Activated effector memory CD4-positive, alpha-beta T cell treated with Interleukin-2 at 50 U/mL for 16 hours (primary cell): ENCODE data around the gene TELO2.

Experiments used
- DNase-seq: peaks from one replicate; pipeline ENCODE4 v3.0.0-alpha.2; 2020

The TELO2 gene

DNA sequence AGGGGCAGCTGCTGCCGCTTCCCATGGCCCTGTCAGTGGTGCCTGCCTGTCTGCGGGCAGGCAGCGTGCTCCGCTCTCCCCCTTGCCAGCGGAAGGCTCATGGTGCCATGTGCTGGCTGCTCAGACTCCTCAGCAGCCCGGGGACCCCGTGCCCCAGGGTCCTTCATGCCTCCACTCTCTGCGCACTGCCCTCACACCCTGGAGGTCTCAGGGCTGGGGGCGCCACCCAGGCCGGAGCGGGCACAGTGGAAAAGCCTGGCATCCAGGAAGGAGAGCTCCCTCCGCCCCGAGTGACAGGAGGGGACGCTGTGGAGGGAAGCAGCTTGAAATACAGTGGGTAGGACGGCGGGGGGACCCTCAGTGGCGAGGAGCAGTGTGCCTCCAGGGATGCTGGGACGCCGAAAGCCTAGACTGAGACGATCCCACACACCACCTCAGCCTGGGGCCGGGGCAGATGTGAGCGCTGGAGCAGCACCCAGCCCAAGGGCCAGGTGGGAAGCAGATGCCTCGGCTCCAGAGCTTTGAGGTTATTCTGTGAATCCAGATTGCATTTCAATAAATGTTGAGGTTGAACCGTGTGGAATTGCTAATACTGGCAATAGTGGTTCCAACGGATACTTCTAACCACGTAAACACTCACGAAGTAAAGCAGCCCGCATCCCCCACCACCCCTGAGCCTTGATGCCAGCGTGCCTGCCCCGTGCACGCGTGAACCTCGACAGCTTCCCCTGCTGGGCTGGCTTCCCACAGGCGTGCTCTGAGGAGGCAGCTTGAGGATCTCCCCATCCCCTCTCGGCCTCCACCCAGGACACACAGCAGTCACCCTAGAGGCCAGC lies 46.8 kb downstream of the TELO2 start:
- no peak for DNase-seq

DNA sequence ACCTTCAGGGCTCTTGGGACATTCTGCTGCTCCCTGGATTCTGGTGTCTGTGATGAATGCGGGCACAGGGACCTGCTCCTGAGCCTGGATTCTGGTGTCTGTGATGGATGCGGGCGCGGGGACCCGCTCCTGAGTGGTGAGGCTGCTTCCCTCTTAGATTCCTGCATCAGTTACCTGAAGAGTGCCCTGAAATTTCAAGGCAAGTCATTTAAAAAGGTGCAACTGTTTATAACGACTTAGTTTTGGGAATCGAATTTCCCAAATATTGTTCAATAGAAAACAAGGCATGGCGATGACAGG lies 47.3 kb downstream of the TELO2 start:
- DNase-seq, result no peak

DNA sequence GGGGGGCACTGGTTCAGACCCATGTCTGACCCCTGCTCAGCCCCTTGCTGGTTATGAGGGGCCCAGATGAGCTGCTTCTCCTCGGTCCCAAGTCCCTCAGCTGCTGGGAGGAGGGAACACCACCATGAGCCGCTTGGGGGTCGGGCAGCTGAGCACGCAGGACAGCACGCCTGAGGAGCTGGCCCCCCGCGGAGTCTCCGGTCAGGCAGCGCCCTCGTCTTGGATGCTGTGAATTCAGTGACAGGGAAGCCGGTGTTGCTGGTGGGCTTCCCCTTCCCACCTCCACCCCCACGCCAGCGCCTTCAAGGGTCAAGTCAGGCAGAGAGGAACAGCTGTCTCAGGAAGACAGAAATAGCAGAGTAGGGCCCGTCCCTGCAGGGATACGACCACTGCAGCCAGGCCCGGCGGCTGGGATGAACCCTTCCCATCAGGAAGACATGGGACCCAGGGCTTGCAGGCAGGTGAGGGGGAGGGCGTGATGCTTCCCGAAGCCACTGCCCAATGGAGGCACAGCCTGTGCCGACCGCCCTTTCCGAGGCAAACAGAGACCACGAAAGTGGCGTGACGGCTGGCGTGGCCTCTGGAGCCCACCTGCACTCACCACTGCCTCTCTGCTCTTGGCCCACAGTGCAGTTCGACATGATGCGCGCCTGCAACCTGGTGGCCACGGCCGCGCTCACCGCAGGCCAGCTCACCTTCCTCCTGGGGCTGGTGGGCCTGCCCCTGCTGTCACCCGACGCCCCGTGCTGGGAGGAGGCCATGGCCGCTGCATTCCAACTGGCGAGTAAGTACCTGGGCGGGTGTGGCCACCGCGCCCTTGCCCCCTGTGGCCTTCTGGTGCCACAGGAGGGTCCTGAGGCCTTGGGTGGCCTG lies 48.4 kb downstream of the TELO2 start:
- DNase-seq, result no peak

DNA sequence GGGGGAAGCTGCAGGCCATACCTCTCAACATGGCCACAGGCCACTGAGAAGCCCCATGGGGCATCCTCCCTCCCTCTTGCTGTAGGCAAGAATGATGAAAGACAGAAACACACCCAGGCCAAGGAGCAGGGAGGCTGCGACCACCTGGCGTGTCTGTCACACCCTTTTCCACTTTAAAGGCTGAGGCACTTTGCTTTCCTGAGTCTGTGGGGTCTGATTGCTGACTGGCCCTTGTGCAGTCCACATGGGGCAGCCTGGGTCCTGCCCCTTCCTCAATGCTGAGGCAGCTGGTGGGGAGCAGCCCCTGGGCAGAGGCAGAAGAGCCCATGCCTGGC lies 49.0 kb downstream of the TELO2 start:
- DNase-seq, result no peak

DNA sequence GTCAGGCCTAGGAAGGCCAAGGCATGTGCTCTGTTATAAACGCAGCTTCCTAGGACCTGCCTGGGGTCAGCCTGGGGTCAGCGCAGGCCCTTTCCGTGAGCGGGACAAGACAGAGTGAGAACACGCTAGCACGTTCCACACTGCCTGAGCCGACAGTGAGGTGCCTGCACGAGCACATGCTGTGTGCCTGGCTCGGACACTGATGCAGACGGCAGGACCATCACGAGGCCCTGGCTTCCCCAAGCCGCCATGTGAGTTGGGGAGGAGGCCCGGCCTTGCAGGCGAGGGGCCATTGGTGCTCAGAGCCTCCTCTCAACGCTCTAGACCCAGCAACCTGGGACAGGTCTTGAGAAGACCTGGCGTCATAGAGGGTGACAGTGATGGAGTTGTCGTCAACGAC lies 49.4 kb downstream of the TELO2 start:
- DNase-seq, result no peak

DNA sequence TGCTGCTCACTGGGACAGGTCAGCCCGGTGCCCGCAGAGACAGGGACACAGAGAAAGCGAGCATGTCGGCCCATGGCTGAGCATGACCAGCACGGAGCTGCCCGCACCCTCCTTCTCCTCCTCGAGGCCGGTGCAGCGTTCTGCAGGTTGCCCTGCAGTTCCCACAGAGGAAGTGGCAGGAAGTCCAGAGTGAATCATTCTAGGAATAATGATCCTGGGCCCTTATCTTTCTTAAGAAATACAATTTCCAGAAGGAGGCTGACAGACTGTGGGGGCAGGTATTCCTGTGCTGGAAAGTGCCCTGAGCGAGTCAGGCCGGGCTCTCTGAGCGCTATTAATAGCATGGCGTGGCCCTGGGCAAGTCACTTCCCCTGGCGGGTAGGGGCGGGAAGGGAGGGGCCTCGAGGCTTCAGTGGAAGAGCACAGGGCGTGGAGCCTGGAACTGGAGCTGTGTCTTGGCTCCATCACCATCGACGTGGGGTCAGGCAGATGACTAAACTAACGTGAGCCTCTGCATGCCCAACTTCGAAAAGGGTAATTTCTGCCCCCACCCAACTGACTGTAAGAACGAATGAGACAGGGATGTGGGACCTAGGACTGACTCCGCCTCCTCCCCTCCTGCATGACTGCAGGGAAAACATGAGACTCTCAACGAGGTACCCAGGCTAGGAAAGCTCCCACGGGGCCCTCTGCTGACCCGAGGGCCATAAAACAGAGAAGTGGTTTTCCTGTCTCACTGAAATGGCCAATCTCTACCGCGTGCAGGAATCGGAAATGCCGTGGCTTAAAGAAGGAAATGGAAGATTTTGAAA lies 50.1 kb downstream of the TELO2 start:
- peak; percentile 20 for DNase-seq

DNA sequence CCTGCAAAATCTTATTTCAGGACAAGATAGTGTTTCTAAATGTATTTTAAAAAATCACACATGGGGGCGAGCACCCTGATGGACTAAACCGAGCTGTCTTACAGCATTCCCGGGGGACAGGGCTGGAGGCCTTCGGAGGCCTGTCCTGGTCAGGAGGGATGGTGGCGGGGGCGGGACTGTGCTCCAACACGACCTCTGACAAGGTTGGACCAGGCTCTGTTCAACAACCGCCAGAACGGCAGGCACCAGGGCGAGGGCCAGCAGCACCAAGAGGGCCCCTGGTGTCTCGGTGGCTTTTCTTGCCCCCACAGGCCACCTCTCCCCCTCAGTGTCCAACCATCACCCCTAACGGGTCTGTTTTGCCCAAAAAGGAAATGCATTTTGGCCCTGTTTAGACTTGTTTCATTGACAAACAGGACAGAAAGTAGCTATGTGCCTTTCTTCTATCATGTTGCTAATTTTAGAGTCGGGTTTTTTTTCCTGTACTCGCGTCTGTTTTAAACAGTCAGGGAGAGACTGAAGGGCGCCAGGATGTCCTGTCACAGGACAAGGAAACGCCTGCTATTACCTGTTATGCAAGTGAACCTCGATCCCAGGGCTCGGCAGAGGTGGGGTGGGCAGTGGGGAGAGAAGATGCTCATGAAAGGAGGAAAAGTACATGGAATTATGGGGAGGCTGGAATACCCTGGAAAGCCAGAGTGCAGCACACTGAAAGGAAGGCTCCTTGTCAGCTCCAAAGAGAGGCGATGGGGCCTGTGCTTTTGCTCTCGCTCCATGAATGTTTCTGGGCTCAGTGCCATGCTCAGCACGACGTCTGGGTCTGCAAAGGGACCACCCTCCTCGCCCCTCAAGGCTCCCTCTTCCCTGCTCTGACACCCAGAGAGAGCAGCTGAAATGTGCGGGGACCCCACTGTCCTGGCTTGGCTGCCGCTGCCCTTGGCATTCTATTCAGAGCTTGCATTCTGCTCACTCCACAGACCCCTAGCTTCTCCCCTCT lies 52.2 kb downstream of the TELO2 start:
- no peak for DNase-seq

DNA sequence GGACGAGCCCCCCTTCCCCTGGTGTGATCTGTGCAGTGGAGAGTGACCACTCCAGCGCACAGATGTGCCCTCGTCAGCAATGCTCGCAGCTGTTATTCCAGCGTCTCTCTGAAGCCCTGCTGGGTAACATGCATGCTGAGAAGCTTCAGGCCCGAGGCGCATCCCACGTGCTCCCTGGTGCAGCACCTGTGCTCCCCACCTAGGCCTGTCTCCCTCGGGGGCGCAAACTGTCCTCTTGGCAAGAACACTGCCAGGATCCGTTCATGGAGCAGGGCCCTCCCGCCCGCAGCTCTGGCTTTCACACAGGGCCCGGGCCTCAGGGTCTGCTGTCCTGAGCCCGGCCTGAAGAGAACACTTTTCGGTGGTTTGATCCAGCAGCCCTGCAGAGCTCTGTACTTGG lies 53.3 kb downstream of the TELO2 start:
- DNase-seq, result no peak

DNA sequence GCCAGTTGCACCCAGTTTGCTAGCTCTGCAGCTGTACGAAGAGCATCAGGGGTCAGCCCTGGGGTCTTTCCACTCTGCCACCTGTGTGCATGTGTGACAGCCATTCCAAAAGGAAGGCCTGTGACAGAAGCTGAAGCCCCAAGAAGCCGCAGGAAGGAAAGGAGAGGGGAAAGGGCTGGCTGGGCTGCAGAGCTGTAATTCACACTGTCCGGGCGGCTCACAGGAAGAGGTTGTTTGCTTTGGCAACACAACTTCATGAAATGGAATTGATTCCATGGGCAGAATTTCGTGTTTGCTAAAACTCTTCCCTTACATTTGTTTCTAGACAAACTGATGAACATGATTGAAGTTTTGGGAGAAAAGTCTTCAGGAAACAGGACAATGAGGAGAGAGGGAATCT lies 55.1 kb downstream of the TELO2 start:
- no peak for DNase-seq

DNA sequence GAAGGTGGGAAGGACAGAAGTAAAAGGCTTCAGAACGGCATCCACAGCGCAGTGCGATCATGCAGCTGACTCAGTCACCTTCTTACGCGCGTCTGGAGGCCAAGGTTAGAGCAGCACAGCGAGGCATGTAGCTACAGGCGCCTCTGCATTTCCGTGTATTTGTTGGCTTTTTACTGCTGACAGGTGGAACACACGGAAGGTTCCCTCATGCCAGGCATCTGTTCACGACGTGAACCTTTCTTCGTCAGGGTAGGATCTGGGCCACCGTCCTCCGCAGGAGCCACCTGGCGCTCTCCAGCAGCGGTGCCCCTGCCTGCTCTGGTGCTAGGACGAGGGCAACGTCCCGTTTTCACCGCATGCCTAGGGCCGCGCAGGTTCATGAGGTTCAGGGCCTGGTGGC lies 55.6 kb downstream of the TELO2 start:
- DNase-seq, result no peak

DNA sequence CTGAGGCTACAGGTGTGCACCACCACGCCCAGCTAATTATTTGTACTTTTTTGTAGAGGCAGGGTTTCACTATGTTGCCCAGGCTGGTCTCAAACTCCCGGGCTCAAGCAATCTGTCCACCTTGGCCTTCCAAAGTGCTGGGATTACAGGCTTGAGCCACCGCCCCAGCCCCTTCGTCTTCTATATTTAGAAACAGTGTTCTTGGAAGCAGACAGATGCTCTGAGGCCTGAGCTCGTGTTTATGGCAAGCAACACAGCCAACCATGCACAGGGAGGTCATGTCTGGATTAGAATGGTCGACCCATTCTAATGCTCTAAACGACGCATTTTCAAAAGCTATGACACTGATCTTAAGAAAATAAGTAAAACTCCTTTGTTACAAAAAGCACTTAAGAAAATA lies 56.9 kb downstream of the TELO2 start:
- DNase-seq, result no peak

DNA sequence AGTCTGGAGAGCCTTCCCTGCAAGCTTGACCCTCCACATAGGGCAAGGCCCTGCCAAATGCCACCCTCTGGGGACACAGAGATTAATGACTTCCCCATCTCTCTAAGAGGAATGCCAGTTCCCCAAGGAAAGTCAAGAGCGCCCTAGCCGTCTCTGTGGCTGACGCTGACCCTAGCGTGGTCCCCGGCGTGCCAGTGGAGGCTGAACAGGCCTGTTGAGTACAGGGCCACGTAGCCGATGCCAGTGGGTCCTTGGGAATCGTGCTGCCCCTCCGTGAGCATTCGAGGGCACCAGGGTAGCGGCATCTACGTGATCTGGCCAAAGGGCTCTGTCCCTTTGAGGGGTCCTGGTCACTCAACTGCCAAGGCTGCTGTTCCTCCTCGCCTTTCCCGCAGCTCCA lies 57.5 kb downstream of the TELO2 start:
- no peak for DNase-seq

DNA sequence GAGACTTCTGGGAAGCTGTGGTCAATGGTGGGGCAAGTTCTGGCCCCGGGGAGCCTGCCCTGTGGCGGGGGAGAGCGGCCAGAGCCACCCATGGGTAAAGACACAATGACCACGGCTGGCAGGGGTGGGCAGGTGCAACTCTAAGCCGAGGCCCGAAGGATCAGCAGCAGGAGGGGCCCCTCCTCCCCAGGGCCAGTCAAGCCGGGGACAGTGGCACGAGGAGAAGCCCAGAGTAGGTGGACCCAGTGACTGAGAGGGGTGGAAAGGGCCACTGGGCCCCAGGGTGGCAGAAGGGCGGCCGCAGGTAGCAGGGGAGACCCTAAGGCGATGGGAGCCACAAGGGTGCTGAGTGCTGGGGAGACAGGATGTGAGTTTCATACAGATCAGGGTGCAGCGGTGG lies 58.0 kb downstream of the TELO2 start:
- DNase-seq, result no peak

DNA sequence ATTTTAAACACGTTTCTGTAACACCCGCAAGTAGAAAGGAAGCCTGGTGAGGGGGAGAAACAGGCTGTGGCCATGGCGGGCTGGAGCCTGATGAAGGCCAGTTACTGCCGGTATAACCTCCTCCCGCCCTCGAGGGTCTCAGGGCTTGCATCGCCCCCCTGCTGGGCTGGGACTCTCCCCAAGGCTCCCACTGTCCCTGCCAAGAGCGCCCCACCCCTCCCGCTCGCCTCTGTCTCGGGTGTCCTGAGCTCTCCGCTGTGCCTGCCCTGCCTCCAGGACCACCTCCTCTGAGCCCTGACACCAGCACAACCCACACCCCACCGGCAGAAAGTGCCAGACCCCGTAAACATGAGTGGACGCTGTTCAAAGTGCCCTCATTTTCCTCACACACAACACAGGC lies 59.0 kb downstream of the TELO2 start:
- no peak for DNase-seq

DNA sequence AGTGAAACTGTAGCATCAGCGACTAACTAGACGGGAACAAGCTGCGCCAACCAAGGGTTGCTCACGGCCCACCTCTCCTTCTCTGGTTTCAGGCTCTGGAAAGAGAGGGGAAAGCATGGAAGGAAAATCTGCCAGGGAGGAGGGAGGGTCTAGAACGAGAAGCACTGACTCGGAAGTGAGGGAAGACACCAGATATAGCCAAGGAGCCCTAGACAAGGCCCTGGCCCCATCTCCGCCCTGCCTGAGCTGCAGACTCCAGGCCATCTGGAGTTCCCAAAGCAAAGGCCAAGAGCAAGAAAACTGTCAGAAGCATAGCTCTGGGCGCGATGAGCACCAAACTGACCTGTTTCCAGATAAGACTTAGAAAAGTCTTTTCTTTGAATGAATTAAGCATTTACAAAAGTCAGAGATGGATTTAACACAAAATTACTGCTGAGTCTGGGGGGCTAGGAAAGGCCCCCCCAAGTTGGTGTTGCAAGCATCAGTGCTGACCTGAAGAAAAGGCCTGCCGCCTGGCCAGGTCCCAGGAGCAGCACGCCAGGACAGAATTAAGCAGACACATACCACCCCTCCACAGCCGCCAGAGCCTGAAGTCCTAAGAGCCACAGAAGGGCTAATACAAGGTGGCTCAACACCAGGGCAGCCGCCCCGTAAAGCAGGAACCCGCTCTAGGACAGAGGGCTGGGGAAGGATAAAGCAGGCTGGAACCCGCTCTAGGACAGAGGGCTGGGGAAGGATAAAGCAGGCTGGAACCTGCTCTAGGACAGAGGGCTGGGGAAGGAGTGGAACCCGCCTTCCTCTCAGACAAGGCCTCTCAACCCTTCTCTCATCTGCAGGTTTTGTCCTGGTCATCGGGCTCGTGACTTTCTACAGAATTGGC lies 61.0 kb downstream of the TELO2 start:
- no peak for DNase-seq

DNA sequence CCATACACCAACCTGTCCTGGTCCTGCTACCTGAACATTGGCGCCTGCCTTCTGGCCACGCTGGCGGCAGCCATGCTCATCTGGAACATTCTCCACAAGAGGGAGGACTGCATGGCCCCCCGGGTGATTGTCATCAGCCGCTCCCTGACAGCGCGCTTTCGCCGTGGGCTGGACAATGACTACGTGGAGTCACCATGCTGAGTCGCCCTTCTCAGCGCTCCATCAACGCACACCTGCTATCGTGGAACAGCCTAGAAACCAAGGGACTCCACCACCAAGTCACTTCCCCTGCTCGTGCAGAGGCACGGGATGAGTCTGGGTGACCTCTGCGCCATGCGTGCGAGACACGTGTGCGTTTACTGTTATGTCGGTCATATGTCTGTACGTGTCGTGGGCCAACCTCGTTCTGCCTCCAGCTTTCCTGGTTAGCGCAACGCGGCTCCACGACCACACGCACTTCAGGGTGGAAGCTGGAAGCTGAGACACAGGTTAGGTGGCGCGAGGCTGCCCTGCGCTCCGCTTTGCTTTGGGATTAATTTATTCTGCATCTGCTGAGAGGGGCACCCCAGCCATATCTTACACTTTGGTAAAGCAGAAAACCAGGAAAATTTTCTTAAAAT lies 61.8 kb downstream of the TELO2 start:
- DNase-seq, result no peak

DNA sequence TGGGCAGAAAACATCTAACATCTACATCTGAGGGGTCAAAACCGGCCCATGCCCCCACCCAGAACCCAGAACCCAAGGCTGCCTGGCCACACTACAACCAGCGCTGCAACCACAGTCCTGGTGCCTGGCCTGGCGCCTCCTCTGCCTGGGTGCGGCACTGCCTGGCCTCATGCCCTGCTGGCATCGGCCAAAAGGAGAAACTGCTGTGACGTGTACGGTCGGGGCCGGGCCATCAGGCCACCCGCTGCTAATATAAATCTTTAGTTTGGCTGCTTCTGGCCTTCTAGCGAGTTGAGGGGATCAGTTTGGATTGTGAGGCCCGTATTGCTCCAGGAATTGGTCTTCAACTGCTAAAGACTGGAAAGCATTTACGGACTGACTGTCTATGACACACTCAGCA lies 63.1 kb downstream of the TELO2 start:
- DNase-seq, result no peak

DNA sequence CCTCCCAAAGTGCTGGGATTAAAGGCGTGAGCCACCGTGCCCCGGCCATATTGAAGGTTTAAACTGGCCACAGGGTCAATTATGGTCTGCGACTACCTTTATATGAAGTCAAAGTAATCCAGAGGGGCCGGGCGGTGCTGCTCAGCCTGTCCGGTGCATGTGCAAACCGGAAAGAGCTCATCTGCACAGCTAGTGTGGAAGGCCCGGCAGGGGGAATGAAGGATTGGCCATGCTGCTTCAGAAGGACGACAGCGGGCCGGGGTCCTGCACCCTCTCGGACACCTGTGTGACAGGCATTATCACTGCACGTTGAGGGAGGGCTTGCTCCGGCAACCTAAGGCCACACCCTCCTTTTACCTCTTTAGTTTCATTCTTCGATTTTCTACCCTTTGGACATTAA lies 63.9 kb downstream of the TELO2 start:
- DNase-seq, result no peak

DNA sequence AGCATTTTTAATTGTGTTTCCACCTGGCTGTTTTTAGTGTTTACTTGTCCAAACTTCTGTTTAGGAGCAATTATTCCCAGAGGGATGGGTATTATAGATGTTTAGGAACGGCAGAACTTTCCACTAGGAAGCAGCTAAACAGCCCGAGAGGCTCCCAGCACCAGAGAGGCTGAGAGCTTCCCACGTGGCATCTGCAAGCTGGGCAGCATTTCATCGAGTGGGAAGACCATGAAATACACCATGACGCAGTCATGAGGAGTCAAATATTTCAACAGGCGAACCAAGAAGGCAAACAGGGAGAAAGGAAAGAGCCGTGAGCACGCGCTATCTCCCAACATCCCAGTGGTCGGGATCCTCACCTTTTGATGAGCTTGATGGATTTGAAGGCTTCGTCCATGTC lies 64.4 kb downstream of the TELO2 start:
- no peak for DNase-seq

DNA sequence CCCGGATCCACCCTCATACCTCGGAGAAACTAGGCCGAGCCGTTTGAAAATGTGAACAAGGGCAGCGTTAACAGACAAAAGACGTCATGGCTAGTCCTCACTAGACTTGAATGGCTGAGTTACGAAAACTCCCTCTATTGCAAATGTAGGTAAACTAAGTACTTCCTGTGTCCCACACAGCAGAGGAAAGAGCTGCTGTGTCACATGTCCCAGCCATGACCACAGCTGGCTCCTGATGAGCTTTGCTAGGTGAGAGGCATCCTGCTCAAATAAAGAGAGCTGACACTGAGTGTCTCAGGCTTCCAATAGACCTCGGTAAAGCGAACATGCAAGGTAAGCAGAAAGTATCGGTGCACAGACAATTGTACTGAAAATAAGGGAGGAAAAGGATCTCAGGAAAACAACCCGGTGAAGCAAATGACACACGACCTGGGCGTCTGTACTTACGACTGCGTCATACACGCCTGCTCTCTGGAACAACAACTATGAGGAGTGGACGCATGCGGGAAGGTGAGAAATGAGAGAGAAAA lies 66.4 kb downstream of the TELO2 start:
- peak; percentile 34 for DNase-seq
